Measurements from ENCODE around the gene PIEZO2.
"Not testable (repeated sequence)": the region's sequence is repeated elsewhere in the genome, so short reads cannot be mapped to it uniquely, and the experiment has no call there.

Gene PIEZO2

GRCh38 chr18:10878703-10879102 lies 270.7 kb downstream of the PIEZO2 start:
- DNase-seq, result no peak

GRCh38 chr18:10877987-10878386 lies 271.4 kb downstream of the PIEZO2 start:
- no peak for DNase-seq

GRCh38 chr18:10875811-10876210 lies 273.6 kb downstream of the PIEZO2 start:
- DNase-seq, result no peak

- no peak for DNase-seq
These were observed 277.1 kb downstream of the PIEZO2 start for GRCh38 chr18:10872304-10872703.

- DNase-seq, result no peak
These were observed 284.6 kb downstream of the PIEZO2 start for GRCh38 chr18:10864722-10865121.

GRCh38 chr18:10863026-10863425 lies 286.3 kb downstream of the PIEZO2 start:
- no peak for DNase-seq

- DNase-seq, result no peak
These were observed 288.4 kb downstream of the PIEZO2 start for GRCh38 chr18:10860928-10861327.

- DNase-seq, result no peak
These were observed 289.0 kb downstream of the PIEZO2 start for GRCh38 chr18:10860382-10860781.

GRCh38 chr18:10858477-10858876 lies 290.9 kb downstream of the PIEZO2 start:
- no peak for DNase-seq

GRCh38 chr18:10856132-10856531 lies 293.2 kb downstream of the PIEZO2 start:
- no peak for DNase-seq

- no peak for DNase-seq
These were observed 296.7 kb downstream of the PIEZO2 start for GRCh38 chr18:10852385-10853303.

- peak; percentile 20 for DNase-seq
These were observed 297.5 kb downstream of the PIEZO2 start for GRCh38 chr18:10851824-10852319.

GRCh38 chr18:10850840-10851239 lies 298.5 kb downstream of the PIEZO2 start:
- no peak for DNase-seq

- no peak for DNase-seq
These were observed 299.2 kb downstream of the PIEZO2 start for GRCh38 chr18:10850216-10850615.

GRCh38 chr18:10847907-10848306 lies 301.5 kb downstream of the PIEZO2 start:
- no peak for DNase-seq

GRCh38 chr18:10847408-10847790 lies 302.0 kb downstream of the PIEZO2 start:
- no peak for DNase-seq

GRCh38 chr18:10846657-10847407 lies 302.5 kb downstream of the PIEZO2 start:
- DNase-seq, result no peak

GRCh38 chr18:10846035-10846434 lies 303.3 kb downstream of the PIEZO2 start:
- not testable (repeated sequence) for DNase-seq

GRCh38 chr18:10843565-10843964 lies 305.8 kb downstream of the PIEZO2 start:
- no peak for DNase-seq

- no peak for DNase-seq
These were observed 306.5 kb downstream of the PIEZO2 start for GRCh38 chr18:10842861-10843260.

- DNase-seq, result no peak
These were observed 307.0 kb downstream of the PIEZO2 start for GRCh38 chr18:10842371-10842770.

GRCh38 chr18:10841203-10841602 lies 308.2 kb downstream of the PIEZO2 start:
- DNase-seq, result no peak

- no peak for DNase-seq
These were observed 308.6 kb downstream of the PIEZO2 start for GRCh38 chr18:10840743-10841142.

GRCh38 chr18:10839421-10839820 lies 309.9 kb downstream of the PIEZO2 start:
- no peak for DNase-seq

Data from amniotic stem cell (primary cell).